Lower lobe of right lung (tissue), 2 donors: ENCODE data around the gene PDK4. TPM values are rescaled to one million over a fixed set of nuclear protein-coding genes. Genes with fewer than 3 reads are reported as not detected.

Source experiments
- ATAC-seq, 2 donors: fragments of 200-7000 bp; cut with Tn5 transposase; one replicate each; pipeline ENCODE4 v1.9.1; 2020 to 2022; ENCODE audit warnings: mild to moderate bottlenecking in 2 of 2, moderate library complexity in 2 of 2
- DNase-seq: peaks from one replicate; pipeline ENCODE4 v3.0.0-alpha.2; 2020
- H3K27ac ChIP-seq: fragments of 200-600 bp; one replicate; pipeline ENCODE4 v1.8.0; 2022
- H3K27me3 ChIP-seq: fragments of 200-600 bp; one replicate; pipeline ENCODE4 v1.8.0; 2022; ENCODE audit warnings: low read depth
- H3K36me3 ChIP-seq: fragments of 200-600 bp; one replicate; pipeline ENCODE4 v1.8.0; 2022; ENCODE audit warnings: mild to moderate bottlenecking
- H3K4me1 ChIP-seq: fragments of 200-600 bp; one replicate; pipeline ENCODE4 v1.8.0; 2022
- H3K4me3 ChIP-seq: fragments of 200-600 bp; one replicate; pipeline ENCODE4 v1.8.0; 2022; ENCODE audit warnings: mild to moderate bottlenecking
- H3K9me3 ChIP-seq: fragments of 200-600 bp; one replicate; pipeline ENCODE4 v1.8.0; 2022
- intact Hi-C: fragments of 100-400 bp; cut with DNase I; formaldehyde crosslinking; loops from one replicate; pipeline ENCODE4 v1.11.0; 2022
- total RNA-seq: library from RNA; stranded (reverse); fragmentation: NEBNext Ultra II Directional; extraction: Animal tissue kit (Norgen Biotek cat#: 25700); gene quantifications from one replicate; pipeline ENCODE4 v1.2.1, GENCODE V29; 2021
- TF ChIP-seq, protein P1 (sequence below): fragments of 200-600 bp; IDR thresholded peaks from one replicate; pipeline ENCODE4 v1.8.0; 2022; ENCODE audit warnings: antibody characterized with exemption, mild to moderate bottlenecking
- donor health status: DM: no; HTN: yes; CAD: no; lungs with severe emphysema.

The PDK4 gene
- total RNA-seq, 1 donor from 2014 or later: 243 TPM

- Histone ChIP-seq H3K36me3 (peaks cover 100% of the 10 kb centered on the region), H3K27me3 (no peaks in the 10 kb centered on the region), H3K4me3 (peak overlapping the region; percentile 85), H3K27ac (peak overlapping the region; percentile 97), H3K9me3 (no peaks in the 10 kb centered on the region), H3K4me1 (peaks cover 62% of the 10 kb centered on the region)
- TF ChIP-seq, protein P1, sequence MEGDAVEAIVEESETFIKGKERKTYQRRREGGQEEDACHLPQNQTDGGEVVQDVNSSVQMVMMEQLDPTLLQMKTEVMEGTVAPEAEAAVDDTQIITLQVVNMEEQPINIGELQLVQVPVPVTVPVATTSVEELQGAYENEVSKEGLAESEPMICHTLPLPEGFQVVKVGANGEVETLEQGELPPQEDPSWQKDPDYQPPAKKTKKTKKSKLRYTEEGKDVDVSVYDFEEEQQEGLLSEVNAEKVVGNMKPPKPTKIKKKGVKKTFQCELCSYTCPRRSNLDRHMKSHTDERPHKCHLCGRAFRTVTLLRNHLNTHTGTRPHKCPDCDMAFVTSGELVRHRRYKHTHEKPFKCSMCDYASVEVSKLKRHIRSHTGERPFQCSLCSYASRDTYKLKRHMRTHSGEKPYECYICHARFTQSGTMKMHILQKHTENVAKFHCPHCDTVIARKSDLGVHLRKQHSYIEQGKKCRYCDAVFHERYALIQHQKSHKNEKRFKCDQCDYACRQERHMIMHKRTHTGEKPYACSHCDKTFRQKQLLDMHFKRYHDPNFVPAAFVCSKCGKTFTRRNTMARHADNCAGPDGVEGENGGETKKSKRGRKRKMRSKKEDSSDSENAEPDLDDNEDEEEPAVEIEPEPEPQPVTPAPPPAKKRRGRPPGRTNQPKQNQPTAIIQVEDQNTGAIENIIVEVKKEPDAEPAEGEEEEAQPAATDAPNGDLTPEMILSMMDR: no peak
- DNase-seq: no peak
- intact Hi-C loops: no loop called here
- no peak for ATAC-seq
Observed at GRCh38 chr7:95589031-95589430, 7.3 kb downstream of the PDK4 start.

DNA sequence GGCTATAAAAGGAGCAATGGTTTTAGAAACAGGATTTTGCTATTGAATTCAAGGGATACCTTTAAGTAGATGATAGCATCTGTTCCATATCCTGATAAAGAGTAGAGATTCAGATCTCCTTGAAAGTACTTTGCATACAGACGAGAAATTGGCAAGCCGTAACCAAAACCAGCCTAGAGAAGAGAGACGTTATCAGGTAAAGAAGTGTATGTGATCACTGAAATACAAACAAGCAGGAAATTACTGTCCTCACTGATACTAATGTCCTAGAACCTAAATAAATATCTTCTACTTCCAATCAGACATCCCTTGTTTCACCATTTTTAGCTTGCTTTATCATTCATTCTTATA lies 9.4 kb downstream of the PDK4 start:
- DNase-seq (no peak), ATAC-seq (no peak)
- Histone ChIP-seq H3K9me3 (no peaks in the 10 kb centered on the region), H3K4me1 (peaks cover 56% of the 10 kb centered on the region), H3K27ac (peak overlapping the region; percentile 7), H3K36me3 (peaks cover 86% of the 10 kb centered on the region), H3K4me3 (peak overlapping the region; percentile 12), H3K27me3 (no peaks in the 10 kb centered on the region)
- intact Hi-C loops: no loop called here
- TF ChIP-seq, protein P1: no peak

- Histone ChIP-seq H3K27me3 (no peaks in the 10 kb centered on the region), H3K4me1 (peaks cover 43% of the 10 kb centered on the region), H3K9me3 (no peaks in the 10 kb centered on the region), H3K36me3 (peaks cover 71% of the 10 kb centered on the region), H3K4me3 (no peak overlapping the region), H3K27ac (no peak overlapping the region)
- TF ChIP-seq, protein P1: no peak
- ATAC-seq (peak in 1 of 2 donors; percentile 19), DNase-seq (no peak)
- intact Hi-C loops: no loop called here
Observed at GRCh38 chr7:95585426-95585789, 10.9 kb downstream of the PDK4 start.

DNA sequence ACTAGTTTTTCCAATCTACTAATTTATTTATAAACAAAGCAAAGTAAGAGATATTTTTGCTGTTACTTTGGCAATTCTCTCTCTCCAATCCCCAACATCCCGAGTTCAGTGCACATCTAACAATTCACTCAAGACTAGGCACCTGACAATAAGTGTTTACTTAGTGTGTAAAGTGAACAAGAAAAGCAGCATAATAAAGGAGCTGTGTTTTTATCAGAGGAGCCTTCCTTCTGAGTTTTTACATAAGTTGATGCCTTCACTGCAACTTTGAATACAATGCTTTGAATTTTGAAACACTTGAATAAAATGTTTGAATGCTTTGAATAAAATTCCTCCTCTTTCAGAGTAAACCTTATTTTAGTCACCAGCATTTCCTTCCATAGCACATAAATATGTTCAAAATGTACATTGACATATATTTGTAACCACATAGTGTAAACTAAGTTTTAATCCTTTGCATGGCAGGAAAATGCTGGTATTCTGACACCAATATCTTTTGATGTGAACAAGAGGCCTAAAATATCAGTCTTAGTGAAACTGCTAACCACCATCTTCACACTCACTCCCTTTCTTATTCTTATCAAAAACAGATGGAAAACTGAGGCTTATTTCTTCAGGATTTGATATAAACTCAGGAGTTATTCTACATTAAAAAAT lies 11.4 kb downstream of the PDK4 start:
- no peaks in the 10 kb centered on the region for H3K27me3 ChIP-seq
- intact Hi-C loops: no loop called here
- peaks cover 38% of the 10 kb centered on the region for H3K4me1 ChIP-seq
- H3K36me3 ChIP-seq: peaks cover 66% of the 10 kb centered on the region
- no peak for ATAC-seq
- H3K27ac ChIP-seq: no peak overlapping the region
- no peaks in the 10 kb centered on the region for H3K9me3 ChIP-seq
- H3K4me3 ChIP-seq: no peak overlapping the region
- DNase-seq: no peak
- TF ChIP-seq, protein P1: no peak

DNA sequence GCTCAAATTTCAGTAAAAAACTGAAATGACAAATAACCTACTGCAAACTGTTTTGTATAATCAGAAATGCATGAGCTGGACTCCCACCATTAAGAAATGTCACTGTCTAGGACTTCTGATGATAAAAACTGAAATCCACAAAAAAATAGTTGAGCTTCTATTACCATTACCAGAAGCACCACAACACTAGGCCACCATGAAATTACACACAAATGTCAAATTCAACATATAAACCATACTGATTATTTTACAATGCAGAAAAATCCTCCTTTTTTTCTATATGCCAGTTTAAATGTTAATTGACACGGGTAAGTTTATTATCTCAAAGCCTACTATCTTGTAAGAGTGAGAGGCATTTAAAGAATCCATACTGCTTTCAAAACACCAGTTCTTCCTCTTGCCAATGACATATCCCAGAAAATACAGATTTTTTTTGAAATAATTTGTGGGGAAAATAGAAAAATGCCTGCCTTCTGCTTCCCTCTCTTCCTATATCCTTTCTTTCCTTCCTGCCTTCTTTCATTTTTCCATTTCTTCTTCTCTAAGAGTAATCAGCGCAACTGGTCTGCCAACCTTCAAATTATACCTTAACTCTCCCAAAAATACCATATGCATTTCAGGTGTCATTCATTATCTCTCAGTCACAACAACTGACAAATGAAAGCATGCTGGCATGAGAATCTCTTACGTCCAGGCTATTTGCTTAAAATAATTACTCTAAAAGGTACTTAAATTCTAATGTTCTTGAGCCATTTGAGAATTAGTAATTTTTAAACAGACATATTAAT lies 12.3 kb downstream of the PDK4 start:
- H3K36me3 ChIP-seq: peaks cover 57% of the 10 kb centered on the region
- no peaks in the 10 kb centered on the region for H3K9me3 ChIP-seq
- no peak overlapping the region for H3K4me3 ChIP-seq
- H3K4me1 ChIP-seq: peaks cover 30% of the 10 kb centered on the region
- H3K27me3 ChIP-seq: no peaks in the 10 kb centered on the region
- DNase-seq (no peak), ATAC-seq (no peak)
- TF ChIP-seq, protein P1: no peak
- intact Hi-C loops: no loop called here
- H3K27ac ChIP-seq: no peak overlapping the region
